Hepatocyte (in vitro differentiated cells): Measurements from ENCODE around the gene DNER. TPM values are rescaled to one million over a fixed set of nuclear protein-coding genes. Genes with fewer than 3 reads are reported as not detected.

Source experiments
- DNase-seq: peaks from one replicate; pipeline ENCODE4 v3.0.0-alpha.2; 2016; ENCODE audit warnings: low spot score
- H2AFZ ChIP-seq: fragments of 200-600 bp; sonication (generic); 2 replicates; pipeline ENCODE4 v1.6.0; 2016; ENCODE audit warnings: antibody characterized with exemption, mild to moderate bottlenecking
- H3K27ac ChIP-seq: fragments of 200-600 bp; sonication (generic); 2 replicates; pipeline ENCODE4 v1.5.1; 2016; ENCODE audit warnings: mild to moderate bottlenecking
- H3K27me3 ChIP-seq: fragments of 200-600 bp; sonication (generic); 2 replicates; pipeline ENCODE4 v1.6.1; 2016
- H3K36me3 ChIP-seq: fragments of 200-600 bp; sonication (generic); replicated peaks from 2 replicates; pipeline ENCODE4 v1.5.1; 2016; ENCODE audit warnings: low read depth; ENCODE audit not compliant: insufficient read depth
- H3K4me1 ChIP-seq: fragments of 200-600 bp; sonication (generic); 2 replicates; pipeline ENCODE4 v1.5.1; 2016; ENCODE audit warnings: mild to moderate bottlenecking, moderate library complexity; ENCODE audit not compliant: insufficient read depth
- H3K4me2 ChIP-seq: fragments of 200-600 bp; sonication (generic); 2 replicates; pipeline ENCODE4 v1.6.0; 2016
- H3K4me3 ChIP-seq: fragments of 200-600 bp; sonication (generic); 2 replicates; pipeline ENCODE4 v1.5.1; 2016; ENCODE audit warnings: mild to moderate bottlenecking
- H3K79me2 ChIP-seq: fragments of 200-600 bp; sonication (generic); 2 replicates; pipeline ENCODE4 v1.6.0; 2017; ENCODE audit warnings: mild to moderate bottlenecking
- H3K9me2 ChIP-seq: fragments of 200-600 bp; sonication (generic); replicated peaks from 2 replicates; pipeline ENCODE4 v1.6.0; 2017; ENCODE audit warnings: mild to moderate bottlenecking; ENCODE audit not compliant: insufficient read depth
- H3K9me3 ChIP-seq: fragments of 200-600 bp; sonication (generic); 2 replicates; pipeline ENCODE4 v1.5.1; 2016; ENCODE audit warnings: low read depth, mild to moderate bottlenecking
- H4K20me1 ChIP-seq: fragments of 200-600 bp; sonication (generic); 2 replicates; pipeline ENCODE4 v1.6.0; 2016; ENCODE audit warnings: mild to moderate bottlenecking; ENCODE audit not compliant: insufficient read depth, poor library complexity, severe bottlenecking
- EZH2 ChIP-seq: fragments of 200-600 bp; sonication (generic); IDR thresholded peaks from 2 replicates; pipeline ENCODE4 v1.6.1; 2016; ENCODE audit warnings: antibody characterized with exemption, mild to moderate bottlenecking, borderline replicate concordance
- EZH2phosphoT487 ChIP-seq: fragments of 200-600 bp; sonication (generic); IDR thresholded peaks from one replicate; pipeline ENCODE4 v1.6.1; 2018; ENCODE audit warnings: antibody characterized with exemption, mild to moderate bottlenecking, low read depth, moderate library complexity; ENCODE audit not compliant: unreplicated experiment, severe bottlenecking
- WGBS: methylation state at CpG from one replicate; pipeline ENCODE4 v1.1.6; 2016; ENCODE audit warnings: low lambda C conversion rate; ENCODE audit errors: missing lambda C conversion rate; 5-methylcytosine and 5-hydroxymethylcytosine counted together
- polyA plus RNA-seq: library from polyadenylated mRNA; unstranded; fragments of >200 nt; fragmentation: Nextera tagmentation; extraction: Ambion mirVana; gene quantifications from 2 replicates; pipeline ENCODE4 v1.2.1, GENCODE V29; 2016
- total RNA-seq: library from RNA; depleted of rRNA; stranded (reverse); fragments of >200 nt; gene quantifications from 2 replicates; pipeline ENCODE4 v1.2.3, GENCODE V29; 2014
- TF ChIP-seq, protein P1 (sequence below): fragments of 200-600 bp; sonication (generic); IDR thresholded peaks from 2 replicates; pipeline ENCODE4 v1.5.1; 2016; ENCODE audit warnings: antibody characterized with exemption, mild to moderate bottlenecking; ENCODE audit not compliant: poor library complexity

The DNER gene
- total and polyA plus RNA-seq, 2 experiments from 2014 or later: 0.37 TPM; not detected in 1

DNA sequence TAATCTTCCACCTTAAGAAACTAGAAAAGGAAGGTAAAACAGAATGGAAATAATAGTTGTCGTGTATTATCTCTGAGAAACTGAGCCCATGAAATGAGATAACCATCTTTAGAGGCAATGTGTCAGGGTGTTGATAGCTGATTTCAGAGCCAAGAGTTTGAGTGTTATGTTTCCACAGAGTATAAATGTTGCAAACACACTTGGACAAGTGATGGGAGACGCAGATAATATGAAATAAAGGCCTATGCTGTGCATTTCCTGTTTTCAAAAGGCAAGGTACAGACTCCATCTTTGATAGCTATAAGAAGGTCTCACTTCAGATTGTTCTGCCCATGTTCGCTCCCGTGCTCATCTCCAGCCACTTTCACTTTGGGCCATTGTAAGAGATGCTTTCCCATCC lies 25.9 kb upstream of the DNER start:
- Histone ChIP-seq H3K4me2 (no peak overlapping the region), H3K4me3 (no peak overlapping the region), H3K27me3 (no peaks in the 10 kb centered on the region), H3K36me3 (no peaks in the 10 kb centered on the region), H2AFZ (no peak overlapping the region), H3K4me1 (no peaks in the 10 kb centered on the region), H3K79me2 (no peaks in the 10 kb centered on the region), H3K9me3 (peaks cover 6% of the 10 kb centered on the region), H4K20me1 (no peaks in the 10 kb centered on the region), H3K27ac (no peak overlapping the region), H3K9me2 (no peaks in the 10 kb centered on the region)
- no peak for DNase-seq
- WGBS: 86% methylated on average over 4 of the region's 4 CpGs
- TF ChIP-seq EZH2 (no peak), EZH2phosphoT487 (no peak)
- TF ChIP-seq, protein P1, sequence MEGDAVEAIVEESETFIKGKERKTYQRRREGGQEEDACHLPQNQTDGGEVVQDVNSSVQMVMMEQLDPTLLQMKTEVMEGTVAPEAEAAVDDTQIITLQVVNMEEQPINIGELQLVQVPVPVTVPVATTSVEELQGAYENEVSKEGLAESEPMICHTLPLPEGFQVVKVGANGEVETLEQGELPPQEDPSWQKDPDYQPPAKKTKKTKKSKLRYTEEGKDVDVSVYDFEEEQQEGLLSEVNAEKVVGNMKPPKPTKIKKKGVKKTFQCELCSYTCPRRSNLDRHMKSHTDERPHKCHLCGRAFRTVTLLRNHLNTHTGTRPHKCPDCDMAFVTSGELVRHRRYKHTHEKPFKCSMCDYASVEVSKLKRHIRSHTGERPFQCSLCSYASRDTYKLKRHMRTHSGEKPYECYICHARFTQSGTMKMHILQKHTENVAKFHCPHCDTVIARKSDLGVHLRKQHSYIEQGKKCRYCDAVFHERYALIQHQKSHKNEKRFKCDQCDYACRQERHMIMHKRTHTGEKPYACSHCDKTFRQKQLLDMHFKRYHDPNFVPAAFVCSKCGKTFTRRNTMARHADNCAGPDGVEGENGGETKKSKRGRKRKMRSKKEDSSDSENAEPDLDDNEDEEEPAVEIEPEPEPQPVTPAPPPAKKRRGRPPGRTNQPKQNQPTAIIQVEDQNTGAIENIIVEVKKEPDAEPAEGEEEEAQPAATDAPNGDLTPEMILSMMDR: no peak

- Histone ChIP-seq H3K9me2 (no peaks in the 10 kb centered on the region), H4K20me1 (no peaks in the 10 kb centered on the region), H3K4me1 (no peaks in the 10 kb centered on the region), H3K9me3 (peaks cover 6% of the 10 kb centered on the region), H3K27me3 (no peaks in the 10 kb centered on the region), H3K4me3 (no peak overlapping the region), H3K27ac (no peak overlapping the region), H3K4me2 (no peak overlapping the region), H3K36me3 (no peaks in the 10 kb centered on the region), H3K79me2 (no peaks in the 10 kb centered on the region), H2AFZ (no peak overlapping the region)
- no peak for DNase-seq
- 72% methylated on average over 3 of the region's 3 CpGs for WGBS
- TF ChIP-seq EZH2phosphoT487 (no peak), EZH2 (no peak)
- TF ChIP-seq, protein P1: no peak
Measured at GRCh38 chr2:229738024-229738625, 23.8 kb upstream of the DNER start.

- Histone ChIP-seq H3K9me2 (no peaks in the 10 kb centered on the region), H3K4me1 (no peaks in the 10 kb centered on the region), H3K9me3 (peaks cover 6% of the 10 kb centered on the region), H3K4me3 (no peak overlapping the region), H2AFZ (no peak overlapping the region), H4K20me1 (no peaks in the 10 kb centered on the region), H3K27ac (no peak overlapping the region), H3K27me3 (no peaks in the 10 kb centered on the region), H3K4me2 (no peak overlapping the region), H3K79me2 (no peaks in the 10 kb centered on the region), H3K36me3 (no peaks in the 10 kb centered on the region)
- WGBS: 68% methylated on average over 1 of the region's 1 CpG
- DNase-seq: no peak
- TF ChIP-seq EZH2phosphoT487 (no peak), EZH2 (no peak)
- TF ChIP-seq, protein P1: no peak
Measured at GRCh38 chr2:229734410-229734809, 20.1 kb upstream of the DNER start.
